Cortex of kidney (tissue), 1 donor: ENCODE data around the gene POMT2.
"Not testable (repeated sequence)": the region's sequence is repeated elsewhere in the genome, so short reads cannot be mapped to it uniquely, and the experiment has no call there.

Source experiments
- DNase-seq: peaks from one replicate; lab custom pipeline; 2025; lab: John Stamatoyannopoulos, UW

POMT2 gene

DNA sequence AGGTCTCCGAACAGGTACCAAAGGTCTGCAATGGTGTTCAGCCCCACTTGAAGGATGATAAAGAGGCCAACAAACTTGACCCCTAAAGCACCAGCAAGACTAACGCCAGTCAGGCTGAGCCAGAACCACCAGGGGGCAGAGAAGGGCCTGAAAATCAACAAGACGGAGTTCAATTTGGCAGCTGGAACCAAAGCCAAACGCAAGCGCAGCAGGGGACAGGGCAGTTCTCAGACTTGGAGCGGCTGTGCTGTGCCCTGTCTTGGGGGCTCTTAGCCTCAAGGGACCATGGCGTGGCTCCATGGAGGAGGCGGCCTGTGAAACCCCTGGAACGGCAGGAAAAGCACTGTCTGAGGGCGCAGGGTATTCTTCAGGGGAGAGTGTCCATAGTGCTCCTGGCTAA lies 19.6 kb downstream of the POMT2 start:
- no peak for DNase-seq

DNA sequence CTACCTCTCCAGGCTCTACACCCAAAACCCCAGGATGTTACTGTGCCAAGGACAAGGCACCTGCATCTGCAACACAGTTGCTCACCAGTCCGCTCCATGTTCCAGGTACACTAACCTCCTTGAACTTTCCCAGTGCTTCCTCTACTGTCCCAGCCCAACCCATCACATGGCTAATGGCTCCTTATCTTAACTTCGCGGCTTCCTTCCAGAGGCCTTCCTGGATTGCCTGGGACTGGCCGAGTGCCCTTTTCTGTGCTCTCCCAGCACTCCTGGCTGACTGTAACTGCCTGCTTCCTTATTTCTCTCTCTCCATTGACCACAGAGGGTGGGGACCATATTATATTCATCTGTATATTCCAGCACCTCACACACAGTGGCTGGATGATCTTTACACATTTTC lies 20.9 kb downstream of the POMT2 start:
- DNase-seq = no peak

DNA sequence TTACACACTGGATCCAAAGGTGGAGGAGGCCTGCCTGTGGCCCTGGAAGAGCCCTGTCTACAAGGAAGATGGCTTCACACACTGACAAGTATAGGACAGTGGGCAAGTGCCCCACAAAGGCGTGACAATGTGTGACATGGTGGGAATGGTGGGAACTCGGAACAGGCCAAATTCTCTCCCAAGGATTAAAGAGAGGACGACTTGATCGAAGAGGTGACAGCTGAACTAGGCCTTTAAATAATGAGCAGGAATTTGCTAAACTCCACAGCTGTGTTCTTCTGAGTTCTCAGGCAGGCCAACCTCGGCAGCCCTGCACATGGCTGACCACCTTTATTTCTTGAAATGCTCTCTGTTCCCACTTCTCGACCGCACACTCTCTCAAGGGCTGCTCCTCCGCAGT lies 23.8 kb downstream of the POMT2 start:
- DNase-seq = no peak

DNA sequence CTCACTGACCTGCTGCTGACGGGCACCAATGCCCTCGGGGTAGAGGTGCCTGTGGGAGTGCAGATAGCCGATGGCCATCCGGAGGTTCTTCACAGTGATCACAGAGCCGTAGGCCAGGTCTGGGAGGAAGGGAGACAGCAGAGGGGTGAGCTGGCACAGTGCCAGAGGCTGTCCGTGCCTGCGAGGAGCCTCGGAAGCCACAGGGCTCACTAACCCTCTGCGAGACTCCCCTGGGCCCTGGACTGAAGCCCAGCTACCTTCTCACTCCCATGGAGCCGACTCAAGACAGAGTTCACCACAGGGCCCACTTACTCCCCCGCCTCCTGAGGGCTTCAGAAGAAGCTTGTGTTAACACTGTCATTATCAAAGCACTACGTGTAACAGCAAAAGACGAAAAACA lies 24.5 kb downstream of the POMT2 start:
- no peak for DNase-seq

DNA sequence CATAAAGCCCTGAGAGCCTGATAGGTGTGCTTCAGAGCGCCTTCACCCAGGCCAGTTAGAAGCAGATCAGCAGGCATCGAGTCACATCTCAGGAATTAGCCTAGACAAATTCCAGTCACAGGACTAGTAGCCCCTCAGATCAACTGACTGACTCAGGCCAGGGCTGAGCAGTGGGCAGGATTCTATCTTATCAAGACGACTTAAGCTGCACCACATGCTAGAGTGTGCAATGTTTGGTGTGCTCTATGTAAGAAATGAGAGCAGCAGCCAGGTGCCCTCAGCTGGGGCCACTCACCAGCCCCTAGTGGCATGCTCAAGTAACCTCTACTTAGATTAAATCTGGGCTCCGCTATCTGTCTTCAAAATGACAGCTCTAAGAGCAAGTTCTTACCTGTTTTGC lies 30.0 kb downstream of the POMT2 start:
- DNase-seq = no peak

DNA sequence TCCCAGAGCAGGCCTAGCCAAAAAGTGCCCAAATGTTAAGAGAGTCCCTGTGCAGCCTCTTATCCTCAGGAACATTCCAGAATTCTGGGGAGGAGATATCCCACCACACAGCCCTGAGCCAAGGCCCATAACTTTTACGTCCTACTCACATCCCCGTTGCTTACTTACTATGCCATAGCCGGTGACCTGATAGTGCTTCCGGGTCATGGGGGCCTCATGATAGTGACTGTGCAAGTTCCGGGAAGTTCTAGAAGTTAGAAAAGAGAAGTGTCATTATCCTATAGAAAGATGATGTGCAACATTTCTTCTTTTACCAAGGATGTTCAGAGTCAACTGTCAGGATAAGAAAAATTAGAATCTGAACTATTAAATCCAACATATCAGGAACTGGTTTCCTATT lies 34.1 kb downstream of the POMT2 start:
- DNase-seq = no peak

DNA sequence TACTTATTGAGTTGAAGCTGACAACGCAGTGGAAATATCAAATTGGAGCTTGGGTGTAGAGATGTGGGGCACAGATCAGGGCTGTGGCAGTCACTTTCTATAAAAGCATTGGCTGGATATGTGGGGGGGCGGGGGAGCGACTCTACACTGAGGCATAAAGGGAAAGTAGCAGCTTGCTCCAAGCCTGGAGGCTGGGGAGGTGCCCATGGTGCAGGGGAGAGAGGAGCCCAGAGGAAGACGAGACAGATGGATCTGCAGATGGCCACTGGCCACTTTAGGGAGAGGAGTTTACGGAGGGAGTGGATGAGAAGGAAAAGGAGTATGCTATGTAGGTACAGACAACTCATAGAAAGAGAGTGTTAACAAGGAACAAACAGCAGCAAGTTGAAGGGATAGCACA lies 36.2 kb downstream of the POMT2 start:
- no peak for DNase-seq

DNA sequence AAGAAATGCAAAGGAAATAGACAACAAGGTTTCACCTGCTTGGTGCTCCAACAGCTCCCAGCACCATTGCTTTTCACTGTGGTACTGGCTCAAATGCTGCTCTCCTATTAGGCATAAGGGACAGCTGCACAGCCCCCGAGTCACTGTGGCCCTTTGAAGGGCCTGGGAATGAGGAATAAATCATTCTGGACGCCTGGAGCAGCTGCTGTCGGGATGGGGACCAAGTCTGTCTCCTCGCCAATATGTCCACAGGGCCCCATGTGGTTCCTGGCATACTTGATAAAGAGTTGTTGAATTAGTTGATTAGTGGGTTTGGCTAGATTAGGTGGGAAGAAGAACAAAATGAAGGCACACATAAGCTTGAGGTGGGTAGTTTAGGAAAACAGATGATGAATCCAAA lies 36.6 kb downstream of the POMT2 start:
- no peak for DNase-seq

DNA sequence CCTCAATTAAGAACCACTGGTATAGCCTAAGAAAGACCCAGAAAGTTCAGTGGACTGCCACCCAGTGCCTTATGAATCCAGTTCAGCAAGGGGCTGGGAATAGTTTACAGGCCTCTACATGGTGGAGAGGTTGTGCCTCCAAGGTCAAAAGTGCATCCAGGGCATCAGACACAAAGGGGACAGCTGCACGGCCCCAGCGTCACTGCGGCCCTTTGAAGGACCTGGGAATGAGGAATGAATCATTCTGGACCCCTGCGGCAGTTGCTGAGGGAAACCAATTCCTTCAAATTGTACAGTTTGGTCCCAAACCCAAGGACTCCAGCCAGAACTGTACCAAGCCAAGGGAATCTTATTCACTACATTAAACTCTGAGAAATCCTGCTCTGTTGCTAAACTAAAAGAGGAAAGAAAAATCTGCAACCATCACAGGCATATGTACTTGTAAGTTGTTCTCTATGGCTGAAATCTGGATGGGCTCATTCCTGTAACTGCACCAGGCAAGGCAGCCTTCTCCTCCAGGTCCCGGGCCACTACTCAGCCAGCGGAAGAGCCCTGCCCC lies 38.8 kb downstream of the POMT2 start:
- DNase-seq = no peak

DNA sequence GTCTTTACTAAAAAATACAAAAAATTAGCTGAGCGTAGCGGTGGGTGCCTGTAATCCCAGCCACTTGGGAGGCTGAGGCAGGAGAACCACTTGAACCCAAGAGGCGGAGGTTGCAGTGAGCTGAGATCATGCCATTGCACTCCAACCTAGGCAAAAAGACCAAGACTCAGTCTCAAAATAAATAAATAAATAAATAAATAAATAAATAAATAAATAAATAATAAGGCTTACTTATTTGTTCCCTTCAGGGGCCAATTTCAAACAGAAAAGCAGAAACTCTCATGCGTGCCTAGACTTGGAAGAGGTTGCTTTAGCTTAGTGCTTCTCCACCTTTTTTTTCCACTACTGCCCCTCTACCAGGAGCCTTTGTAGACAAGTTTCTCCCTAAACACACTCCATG lies 39.8 kb downstream of the POMT2 start:
- DNase-seq = not testable (repeated sequence)

DNA sequence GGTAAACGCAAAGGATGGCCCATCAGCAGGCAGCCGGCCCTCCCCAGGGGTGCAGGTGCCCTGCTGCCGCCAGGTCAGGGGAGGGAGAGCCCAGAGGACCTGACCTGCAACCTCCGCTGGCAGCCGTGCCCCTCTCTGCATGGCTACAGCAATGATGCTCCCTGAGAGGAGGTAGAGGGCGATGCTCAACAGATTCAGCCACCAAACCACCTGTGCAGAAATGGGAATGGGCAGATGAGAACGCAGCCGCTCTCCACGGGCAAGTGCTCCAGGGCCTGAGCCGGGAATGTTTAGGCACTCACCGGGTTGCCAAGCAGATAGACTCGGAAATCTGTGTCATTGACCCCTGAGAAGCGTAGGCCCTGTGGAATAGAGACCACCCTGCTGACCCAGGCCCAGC lies 41.0 kb downstream of the POMT2 start:
- DNase-seq = no peak

DNA sequence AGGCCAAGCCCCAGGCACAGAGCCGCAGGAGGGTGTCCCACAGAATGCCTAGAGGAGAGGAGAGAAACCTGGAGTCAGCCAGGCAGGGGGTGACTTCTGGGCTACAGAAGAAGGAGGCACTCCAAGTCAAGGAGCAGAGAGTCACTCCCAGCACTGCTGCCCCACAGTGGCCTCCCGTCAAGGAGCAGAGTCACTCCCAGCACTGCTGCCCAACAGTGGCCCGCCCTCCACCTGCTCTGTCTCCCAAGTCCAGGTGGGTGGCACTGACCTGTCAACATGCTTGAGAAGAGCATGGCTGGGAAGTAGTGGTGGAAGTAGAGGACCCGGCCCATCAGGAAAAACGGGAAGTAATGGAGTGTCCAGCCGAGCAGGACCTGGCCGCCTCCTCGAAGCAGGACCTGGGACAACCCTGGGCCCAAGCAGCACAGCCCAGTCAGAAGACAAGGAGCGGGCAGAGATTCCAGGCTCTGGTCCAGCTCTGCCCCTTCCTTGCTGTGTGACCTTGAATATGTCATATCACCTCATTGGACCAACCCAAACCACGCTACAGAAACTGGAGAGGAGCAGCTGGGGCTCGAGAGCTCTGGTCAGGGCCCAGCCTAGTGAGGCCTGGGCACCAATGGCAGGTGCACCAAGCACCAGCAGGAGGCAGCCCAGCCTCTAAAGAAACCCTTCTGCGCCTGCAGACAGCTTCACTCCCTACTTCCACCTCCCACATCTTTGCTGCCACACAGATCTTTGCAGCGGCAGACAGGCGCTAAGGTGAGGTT lies 42.0 kb downstream of the POMT2 start:
- no peak for DNase-seq

DNA sequence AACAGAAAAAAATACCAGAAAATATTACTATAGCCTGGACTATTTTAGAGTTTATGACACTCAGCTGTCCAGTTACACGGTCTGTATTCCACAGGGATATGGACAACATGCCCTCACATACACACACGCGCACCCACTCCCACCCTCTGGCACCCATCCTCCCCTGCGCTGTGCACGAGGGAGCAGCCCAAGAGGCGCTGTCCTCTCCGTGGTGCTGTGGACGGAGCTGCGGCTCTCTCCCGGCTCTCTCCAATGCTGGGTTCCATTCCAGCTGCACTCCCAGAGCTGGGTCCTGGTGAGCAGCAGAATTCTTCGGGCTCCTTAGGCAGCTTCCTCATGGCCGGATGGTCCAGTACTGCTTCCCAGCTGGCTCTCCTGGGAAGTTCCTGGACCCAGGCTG lies 43.7 kb downstream of the POMT2 start:
- DNase-seq = no peak

DNA sequence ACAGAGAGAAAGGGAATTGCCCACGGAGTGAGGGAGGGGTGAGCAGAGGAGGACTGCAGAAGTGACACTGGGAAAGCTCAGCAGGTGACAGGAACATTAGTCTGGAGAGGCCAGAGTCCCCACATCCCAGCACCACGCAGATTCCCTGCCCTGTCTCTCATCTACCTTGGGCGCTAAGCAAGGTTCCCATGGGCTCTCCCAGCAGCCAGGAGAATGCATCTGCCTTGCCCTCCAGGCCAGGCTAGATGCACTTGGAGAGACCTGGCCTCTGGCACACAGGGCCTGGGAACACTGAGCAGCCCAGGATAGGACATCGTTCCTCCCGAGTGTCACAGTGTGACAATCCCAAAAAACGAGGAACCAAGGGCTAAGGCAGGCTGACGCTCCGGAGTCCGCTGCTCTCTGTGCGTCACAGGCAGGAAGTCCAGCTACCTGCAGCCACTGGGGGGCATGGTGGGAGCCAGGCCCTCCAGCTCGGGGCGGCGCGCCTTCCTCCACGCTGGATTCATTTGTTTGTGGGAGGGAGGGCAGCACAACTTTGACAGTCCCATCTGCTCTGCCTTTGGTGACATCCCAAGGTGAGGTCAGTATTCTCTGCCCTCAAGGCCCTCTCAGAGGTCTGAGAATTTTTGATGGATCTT lies 44.3 kb downstream of the POMT2 start:
- DNase-seq = no peak

DNA sequence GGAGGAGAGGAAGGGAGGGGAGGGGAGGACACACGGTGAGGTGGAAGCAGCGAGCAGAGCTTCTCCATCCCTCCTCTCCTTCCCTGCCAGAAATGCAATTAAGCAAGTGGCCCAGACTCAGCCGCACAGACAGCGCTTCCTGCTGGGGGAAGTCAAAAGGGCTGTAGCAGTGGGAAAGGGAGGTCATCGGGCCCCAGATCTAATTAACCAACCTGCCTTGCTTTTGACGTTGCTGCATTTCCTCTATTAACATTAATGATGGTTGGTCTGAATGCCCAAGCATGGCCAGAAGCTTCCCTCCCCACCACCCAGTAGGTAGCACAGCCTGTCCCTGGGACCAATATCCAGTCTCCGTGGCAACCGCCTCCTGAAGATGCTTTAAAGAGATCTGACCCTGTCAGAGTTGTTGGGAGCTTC lies 45.1 kb downstream of the POMT2 start:
- DNase-seq = no peak

DNA sequence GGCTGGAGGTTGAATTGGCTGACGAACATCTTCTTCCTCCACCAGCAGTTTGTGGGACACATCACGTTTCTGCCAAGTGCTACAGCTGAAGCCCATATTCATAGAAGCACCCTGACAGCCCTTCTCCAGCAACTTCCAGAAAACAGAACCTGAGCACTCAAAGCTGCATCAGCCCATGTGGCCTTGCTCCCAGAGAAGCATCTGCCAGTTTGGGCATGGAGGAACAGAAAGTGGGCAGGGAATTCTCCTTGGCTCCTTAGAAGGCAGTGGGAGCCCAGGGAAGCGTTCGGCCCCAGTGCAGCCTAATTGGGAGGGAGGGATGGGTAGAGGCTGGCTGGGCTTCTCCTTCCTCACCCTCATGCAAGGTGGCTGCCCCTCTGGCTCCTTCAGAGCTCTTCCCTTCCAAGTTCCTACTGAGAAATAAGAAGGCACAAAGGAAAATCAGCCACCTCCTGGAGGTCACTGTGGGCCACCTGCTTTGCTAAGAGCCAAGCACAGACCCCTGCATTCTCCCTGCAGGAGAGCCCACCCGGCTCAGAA lies 45.6 kb downstream of the POMT2 start:
- no peak for DNase-seq

DNA sequence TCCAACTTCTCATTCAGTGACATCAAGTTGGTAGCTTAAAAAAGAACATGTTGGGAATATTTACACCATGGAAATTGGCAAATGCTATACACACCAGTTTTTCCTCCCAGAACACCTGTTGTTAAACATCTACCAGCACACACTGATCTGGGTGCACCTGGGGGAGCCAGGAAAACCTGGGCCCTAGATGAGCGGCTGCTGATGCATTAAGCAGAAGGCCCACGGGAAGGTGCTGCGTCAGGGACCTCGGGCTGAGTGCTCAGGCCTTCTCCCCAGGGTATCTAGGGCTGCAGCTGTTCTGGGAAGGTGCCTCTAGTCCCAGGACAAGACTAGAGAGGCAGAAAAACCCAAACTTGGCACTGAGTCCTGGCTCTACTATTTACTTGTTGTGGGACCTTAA lies 46.9 kb downstream of the POMT2 start:
- no peak for DNase-seq

DNA sequence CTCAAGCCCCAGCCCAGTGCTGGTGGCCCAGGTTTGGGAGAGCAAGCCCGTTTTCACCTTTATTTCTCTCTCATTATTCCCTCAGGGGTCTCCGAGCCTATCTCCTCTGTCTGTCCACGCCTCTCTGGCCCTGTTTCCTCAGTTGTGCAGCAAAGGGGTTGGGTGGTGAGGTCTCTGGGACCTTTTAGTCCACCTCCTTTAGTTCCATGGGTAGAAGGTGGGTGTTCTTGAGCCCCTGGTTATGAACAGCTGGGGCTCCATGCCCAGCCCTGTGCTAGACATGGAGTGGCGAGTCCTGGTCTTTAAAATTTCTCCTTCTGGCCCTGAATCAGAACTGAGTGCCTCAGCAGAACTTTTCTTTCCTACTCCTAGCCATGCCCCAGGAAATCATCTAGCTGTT lies 48.4 kb downstream of the POMT2 start:
- no peak for DNase-seq

DNA sequence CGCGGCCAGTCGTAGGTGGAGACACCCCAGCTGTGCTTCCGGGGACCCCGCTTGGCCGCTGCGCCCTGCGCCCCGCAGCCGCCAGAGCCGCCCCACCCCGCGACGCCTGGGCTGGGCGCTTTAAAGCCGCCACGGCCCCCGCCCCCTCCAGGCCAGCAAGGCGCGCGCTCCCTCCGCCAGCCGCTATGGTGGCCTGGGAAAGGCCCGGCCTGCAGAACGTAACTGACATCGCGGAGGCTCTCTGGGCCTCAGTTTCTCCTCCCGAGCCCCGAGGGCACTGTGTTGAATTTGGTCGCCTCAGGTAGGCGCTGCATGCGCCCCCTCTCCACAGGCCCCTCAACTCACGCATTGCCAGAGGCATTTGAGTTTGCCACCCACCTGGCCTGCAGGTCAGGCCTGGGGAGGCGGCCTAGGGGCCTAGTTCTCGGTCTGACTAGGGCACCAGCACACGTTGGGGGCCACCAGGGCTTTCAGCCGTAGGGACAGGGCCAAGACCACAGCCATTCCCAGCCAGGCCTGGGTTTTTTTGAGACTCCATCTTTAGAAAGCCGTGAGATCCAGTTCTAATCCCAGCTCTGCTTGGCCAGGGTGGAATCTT lies 49.5 kb downstream of the POMT2 start, which contains the start of gene NGB:
Gene NGB (minus strand): TSS at position 94 of the 598 bp plus-strand sequence. CDS start 269 bp downstream, outside the sequence.
- DNase-seq = no peak

DNA sequence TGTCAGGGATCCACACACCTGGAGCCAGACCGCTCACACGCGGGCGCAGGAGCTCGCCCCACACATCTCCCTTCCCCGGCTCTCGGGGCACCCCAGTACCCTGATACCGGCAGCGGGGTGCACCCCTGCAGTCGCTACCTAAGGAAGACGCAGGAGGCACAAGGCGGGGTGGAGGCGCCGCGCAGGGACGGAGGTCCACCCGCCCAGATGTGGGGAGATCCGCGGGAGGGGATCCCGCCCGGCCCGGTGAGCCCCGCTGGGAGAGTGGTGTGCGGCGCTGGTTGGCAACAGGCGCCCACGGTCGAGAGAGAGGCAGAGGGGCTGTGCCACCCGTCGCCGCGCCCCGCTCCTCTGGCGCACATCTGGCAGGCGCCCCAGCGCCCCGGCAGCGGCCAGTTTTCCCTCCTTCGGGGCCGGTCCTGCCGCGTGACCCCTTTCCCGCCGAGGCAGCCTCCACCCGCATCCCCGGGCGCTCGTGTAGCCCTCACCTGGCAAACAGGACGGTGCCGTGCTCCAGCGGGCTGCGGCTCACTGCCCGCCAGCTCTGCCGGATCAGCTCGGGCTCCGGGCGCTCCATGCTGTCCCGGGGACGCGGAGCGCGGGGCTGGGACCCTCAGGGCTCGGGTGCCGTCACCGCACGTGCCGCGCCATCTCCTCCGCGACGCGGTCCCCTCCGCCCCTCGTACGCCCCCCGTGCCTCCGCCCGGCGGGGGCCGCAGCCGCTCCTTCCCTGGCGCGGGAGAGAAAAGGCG lies 50.1 kb downstream of the POMT2 start:
- no peak for DNase-seq

DNA sequence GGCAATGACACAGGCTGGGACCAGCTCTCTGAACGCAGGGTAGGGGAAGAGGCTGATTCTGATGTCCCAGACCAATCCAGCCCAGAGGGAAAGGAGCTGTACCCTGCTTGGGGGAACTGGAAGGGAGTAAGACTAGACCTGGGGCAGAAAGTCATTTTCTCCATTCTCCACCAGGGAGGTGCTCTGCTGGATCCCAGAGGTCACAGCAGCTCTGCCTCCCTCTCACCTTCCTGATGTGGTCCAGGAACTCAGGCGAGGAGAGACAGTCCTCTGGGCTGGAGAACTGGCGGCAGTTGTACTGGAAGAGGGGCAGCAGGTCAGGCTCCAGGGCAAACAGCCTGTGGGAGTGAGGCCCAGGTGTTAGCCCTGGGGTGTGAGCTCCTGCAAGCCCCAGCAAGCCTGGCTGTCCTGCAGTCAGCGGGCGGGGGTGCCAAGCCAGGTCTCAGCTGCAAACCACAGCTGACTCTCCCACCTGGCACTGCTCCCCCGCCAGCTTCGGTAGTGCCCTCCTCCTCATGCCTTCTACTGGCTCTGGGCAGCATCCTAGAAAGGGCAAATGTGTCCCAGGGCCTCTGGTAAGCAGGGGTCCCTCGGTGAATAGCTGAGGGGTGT lies 51.6 kb downstream of the POMT2 start:
- DNase-seq = no peak
